DMS114 treated with DMSO at 0.1 percent for 48 hours (cell line): ENCODE measurements around the gene AFAP1.

Experiments
- DNase-seq: peaks from one replicate; lab custom pipeline; 2025; ENCODE audit not compliant: unreplicated experiment; lab: John Stamatoyannopoulos, UW

Gene AFAP1

DNA sequence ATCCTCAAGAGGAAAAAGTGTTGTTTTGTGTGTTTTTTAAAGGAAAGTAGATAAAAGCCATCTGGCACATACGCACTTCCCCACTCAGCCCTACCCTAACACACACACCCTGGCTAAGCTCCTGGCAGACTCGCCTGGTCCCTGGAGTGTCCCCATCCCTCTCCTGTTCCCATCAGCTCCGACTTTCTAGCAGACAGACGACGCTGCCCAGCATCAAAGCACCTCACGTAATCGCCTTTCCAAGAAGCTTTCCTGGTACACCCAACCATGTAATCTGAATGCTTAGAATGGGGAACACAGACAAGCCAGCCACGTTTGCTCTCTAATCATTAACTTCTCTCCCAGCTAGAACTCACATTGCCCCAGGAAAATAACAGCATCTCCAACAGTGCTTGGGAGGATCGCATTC lies 116.2 kb downstream of the AFAP1 start:
- DNase-seq, result no peak

DNA sequence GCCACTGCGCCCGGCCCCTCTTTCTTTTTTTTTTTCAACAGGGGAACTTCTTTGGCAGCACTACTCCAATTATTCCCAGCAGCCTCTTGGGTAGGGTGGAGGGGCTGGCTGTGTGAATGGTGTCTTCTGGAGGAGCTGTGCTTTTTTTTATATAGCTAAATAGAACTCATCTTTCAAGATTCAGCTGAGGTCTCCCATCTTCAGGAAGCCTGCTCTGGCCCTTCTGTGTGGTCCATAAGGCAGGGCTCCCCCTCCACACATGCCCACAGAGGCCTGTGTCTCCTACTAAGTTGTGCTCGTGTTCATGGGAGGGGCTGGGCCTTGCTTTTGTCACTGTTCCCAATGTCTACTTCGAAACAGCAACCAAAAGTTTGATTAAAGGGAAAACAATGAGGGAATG lies 116.8 kb downstream of the AFAP1 start:
- no peak for DNase-seq

DNA sequence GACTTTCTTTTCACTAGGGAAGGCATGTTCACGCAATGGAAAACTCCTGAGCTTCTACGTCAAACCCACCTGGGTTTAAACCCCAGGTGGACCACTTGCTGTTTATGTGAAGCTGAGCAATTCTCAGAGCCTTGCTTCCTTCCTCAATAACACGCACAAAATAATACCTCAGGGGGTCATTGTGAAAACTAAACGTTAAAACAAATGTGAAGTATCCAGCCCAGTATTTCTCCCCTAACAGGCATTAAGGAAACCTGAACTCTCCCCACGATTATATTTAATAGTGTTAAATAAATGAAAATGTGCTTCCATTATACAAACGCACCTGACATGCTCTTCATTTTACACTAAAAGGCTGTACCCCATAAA lies 117.5 kb downstream of the AFAP1 start:
- DNase-seq, result no peak

DNA sequence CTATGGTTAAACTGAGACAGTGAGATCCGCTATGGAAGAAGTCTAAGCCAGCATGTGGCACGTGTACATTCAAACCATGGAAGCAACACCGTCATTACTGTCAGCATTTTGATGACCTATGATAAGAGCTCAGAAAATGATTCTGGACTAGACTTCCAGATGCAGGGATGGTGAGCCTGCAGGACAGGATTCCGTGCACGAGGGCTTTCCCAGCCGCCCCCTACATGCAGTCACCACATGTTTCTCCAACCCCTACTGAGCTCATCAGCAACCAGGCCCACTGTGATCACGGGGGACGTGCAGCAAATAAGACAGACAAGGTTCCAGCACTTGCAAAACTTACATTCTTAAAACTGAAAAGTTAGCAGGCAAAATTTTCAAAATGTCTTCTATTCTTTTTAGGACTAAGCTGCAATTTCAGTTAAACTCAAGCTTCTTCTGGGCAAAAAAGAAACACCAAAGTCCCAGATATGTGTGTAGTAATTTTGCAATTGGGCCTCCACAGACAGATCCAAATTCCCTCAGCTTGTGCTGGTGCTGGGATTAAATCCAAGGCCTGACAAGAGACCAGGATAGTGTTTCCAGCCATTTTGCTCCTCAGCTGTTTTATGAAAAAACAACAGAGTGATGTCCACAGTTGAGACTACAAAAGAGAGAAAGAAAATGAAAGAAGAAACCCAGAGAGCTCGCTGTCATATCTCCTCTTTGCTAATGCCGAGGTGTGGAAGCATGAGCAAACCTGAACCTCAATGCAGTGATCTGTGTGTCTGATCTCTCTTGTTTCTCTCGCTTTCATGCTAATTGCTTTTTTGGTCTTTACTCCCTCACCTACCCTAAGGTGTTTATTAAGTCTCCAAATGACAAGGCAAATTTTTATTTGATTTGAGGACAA lies 118.2 kb downstream of the AFAP1 start:
- DNase-seq, result no peak

DNA sequence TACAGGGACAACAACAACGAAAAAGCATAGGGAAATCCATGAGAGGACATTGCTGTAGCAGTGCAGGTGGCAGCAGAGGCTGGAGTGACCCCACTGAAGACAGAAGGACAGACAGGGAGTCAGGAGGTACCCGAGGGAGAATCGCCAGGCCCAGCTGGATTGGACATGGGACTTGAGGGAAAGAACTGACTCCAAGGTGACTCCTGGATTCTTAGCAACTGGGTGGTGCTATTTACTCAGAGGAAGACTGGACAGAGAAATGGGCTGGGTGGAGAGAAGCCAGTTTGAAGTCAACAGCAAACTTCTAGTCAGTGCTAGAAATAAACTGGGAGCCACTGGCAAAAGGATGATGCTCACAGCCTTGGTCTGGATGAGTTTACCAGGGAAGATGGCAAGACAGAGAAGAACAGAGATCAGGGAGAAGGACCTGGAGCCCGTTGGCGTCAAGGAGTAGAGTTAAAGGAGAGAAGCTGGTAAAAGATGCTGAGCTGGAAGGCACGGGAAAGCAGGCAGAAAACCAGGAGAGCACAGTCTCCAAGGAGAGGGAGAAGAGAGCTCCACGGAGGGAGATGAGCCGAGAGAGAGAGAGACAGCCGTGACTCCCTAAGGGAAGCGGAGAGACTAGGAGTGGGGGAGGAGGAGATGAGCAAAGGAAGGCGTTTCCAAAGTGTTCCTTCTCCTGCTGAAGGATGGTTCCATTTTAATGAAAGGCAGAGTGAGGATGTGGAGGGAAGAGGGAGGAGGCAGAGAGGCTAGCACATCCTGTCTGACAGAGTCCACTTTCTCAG lies 119.4 kb downstream of the AFAP1 start:
- no peak for DNase-seq

DNA sequence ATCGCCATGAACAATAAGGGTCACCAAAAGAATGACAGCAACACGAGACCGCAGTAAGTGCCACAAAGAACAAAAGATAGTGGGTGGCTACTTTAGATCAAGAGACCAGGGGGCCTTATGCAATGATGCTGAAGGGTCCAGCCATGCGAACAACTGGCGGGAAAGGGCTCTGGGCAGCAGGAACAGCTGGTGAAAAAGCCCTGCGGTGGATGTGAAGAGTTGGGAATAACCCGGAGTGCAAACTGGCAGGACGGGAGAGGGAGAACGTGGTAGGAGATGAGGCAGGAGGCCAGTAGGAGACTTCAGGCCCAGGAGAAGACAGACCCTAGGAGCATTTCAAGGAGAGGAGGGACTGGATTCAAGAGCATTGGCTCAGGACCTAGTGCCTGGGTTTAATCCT lies 120.2 kb downstream of the AFAP1 start:
- no peak for DNase-seq

DNA sequence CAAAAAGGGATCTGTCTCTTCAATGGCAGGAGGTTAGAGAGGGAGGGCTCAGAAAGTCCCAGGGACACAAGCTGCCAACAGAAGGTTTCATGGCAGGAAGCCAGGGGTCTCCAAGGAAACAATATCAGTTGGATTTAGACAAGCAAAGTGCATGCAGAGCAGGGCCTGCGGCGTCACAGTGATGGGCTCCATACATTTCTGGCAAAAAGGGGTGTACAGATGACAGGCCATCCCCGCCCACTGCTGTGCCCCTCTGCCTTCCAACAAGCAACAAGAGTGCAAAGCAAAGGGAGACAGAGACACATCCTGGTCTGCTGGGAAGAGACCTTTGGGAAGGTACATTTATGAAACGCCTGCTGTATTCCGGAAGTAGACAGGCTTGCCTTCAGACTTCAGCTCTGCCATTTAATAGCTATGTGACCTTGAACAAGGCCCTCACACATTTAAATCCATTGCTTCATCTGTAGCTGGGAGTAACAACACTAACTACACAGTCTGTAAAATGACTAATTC lies 121.2 kb downstream of the AFAP1 start:
- DNase-seq, result no peak

DNA sequence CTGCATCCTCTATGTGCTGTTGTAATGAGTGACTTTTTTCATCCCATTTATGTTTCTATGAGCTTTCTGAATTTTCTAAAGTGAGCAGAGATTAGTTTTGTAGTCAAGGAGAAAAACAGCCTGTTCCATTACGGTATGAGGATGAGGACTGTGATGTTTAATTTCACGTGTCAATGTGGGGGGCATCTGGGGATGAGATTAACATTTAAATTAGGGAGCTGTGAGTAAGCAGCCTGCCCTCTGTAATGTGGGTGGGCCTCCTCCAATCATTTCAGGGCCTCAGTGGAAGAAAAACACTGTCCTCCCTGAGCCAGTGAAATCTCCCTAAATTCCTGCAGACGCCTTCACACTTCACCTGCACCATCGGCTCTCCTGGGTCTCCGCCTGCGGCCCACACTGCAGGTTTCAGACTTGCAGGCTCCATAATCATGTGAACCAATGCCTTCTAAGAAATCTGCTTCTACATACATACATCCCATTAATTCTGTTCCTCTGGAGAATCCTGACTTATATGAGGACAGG lies 121.7 kb downstream of the AFAP1 start:
- DNase-seq, result no peak

DNA sequence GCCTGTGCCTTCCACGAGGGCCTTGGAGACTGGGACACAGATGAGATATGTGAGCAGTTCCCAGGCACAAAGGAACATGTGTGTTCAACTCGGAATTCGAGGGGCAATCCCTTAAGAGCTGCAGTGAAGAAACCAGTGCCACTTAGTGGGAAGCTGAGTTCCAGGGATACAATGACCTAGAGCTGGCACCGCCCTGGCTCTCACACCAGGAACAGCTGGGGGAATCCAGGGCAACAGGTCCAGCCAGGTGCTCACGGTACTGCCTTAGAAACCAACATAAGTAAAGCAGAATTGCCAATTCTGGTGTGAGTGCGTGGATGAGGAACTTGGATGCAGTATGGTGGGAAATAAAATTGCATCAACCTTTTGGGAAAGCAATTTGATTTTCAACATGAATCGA lies 122.9 kb downstream of the AFAP1 start:
- no peak for DNase-seq

DNA sequence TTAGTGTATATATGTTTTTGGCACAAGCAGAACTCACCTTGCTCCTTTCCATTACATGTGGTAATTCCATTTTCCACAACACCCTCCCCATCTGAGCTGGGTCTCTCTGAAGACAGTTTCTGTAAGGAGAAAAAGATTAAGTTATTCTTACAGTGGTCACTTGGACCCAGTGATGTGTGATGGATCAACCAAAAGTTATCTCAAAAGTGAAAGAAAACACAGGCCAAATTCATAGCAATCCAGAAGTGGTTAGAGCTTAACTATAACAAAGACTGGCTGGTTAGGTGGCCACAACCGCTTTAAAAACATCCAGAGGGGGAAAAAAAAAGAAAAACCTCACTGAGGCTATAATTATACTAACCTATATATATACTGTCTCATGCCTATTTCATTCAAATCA lies 123.7 kb downstream of the AFAP1 start:
- no peak for DNase-seq

DNA sequence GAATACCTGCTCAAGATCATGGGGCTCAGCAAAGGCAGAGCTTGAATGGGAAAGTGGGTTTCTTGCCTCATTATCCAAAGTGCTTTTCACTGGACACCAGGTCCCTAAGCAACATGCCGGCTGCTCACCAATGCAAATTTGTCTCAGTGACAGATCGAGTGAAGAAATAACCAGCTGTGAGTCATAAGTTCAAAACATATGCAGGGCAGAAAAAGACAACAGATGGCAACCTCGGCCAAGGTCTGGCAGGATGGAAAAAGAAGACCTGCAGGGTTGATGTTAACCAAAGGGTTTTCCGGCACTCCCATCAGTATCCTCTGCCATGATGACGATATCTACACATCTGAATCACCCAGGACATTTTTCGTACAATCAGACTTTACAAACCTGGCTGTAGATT lies 124.1 kb downstream of the AFAP1 start:
- no peak for DNase-seq

DNA sequence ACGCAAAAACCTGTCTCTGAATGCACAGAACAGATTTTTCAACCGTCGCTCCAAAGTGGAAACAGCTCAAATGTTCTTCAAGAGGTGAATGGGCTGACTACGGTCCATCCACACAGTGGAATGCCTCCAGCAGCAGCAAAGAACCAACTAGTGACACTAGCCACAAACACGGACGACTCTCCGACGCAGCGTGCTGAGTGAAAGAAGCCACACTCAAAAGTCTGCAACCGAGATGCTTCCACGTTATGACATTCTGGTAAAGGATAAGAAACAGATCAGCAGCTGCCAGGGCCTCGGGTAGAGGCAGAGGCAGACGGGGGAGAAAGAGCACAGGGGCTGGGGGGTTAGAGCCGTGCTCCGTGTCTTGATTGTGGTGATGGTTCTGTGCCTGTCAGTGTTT lies 125.2 kb downstream of the AFAP1 start:
- DNase-seq, result no peak

DNA sequence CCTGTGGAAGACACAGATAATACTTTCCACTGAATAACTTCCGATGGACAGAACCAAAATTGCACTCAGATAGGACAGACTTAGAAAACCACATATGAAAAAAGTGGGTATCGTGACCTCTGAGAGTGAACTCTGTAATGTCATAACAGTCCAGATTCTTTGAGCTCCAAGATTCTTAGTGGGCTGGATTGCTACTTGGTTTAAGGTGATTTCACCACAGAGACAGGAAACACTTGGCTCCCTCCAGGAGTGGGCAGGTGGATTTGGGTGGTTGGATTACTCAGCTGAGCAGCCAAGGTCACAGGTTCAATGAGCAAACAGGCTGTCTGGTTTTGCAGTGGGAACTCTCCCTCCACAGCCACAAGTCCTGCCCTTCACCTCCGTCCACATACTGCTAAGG lies 126.0 kb downstream of the AFAP1 start:
- no peak for DNase-seq

DNA sequence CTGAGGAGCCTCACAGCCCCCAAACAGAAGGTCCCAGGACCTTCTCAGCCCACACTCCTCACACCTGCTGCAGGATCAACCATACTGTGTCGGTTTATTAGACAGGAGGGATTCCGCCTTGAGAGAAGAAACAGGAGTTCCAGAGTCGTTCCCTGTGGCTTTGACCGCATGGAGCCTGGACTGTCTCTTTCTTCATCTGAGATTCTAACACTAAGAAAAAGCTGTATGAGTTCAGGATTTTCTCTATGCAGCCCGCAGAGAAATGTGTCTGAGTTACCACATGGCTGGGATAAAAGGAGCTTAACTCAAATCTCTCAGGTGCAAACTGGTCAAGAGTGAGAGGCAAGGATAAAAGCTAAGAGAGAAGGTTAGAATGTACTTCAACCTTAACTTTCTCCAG lies 126.7 kb downstream of the AFAP1 start:
- no peak for DNase-seq

DNA sequence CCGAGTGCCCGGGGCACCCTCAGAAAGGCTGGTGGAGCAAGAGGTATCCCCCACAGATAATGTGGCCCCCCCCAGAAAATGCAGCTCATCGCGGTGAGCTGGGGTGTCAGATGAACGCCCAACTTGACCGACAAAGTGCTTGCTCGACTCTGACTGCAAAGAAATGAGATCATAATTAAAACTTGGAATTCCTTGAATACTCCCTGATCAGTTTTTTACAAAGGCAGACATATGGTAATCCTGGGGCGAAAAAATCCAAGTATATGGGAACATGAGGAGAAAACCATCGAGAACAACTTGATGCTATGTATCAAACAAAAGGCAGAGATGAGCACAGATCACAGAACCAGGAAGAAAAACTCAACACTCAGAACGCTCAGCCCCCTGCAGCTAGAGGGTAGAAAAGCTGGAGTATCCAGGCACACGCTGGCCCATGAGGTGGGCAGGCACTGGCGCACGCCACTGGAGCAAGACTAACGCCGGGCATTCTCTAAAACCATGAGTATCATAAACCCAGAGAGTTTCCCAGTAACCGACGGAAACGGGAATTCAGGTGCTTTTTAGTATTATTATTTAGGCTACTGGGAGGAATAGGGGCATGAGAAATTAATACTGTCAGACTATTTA lies 127.3 kb downstream of the AFAP1 start:
- no peak for DNase-seq

DNA sequence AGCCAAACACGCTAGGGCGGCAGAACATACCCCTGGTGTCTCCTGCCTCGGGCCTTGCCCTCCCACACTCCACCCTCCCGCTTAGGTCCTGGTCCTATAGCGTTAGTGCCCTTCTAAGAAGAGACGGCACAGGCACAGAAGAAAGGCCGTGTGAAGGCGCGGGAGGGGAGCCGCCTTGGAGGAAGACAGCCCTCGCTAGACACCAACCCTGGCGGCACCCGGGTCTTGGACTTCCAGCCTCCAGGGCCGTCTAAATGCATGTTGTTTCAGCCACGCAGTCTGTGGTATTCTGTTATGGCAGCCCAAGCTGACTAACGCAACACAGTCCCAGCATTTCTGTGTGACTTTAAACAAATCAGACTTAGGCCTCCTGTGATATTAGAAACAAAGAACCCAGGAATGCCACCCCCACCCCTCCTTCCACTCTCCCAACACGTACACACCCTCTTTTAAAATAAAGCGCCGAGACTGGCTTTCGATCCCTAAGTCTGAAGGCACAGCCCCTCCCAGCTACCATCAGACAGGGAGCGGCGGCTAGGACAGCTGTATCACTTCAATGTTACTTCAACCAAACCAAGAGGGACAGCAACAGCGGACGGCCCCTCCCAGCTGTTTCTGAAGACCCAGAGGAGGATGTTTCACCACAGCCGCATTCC lies 128.0 kb downstream of the AFAP1 start:
- no peak for DNase-seq

DNA sequence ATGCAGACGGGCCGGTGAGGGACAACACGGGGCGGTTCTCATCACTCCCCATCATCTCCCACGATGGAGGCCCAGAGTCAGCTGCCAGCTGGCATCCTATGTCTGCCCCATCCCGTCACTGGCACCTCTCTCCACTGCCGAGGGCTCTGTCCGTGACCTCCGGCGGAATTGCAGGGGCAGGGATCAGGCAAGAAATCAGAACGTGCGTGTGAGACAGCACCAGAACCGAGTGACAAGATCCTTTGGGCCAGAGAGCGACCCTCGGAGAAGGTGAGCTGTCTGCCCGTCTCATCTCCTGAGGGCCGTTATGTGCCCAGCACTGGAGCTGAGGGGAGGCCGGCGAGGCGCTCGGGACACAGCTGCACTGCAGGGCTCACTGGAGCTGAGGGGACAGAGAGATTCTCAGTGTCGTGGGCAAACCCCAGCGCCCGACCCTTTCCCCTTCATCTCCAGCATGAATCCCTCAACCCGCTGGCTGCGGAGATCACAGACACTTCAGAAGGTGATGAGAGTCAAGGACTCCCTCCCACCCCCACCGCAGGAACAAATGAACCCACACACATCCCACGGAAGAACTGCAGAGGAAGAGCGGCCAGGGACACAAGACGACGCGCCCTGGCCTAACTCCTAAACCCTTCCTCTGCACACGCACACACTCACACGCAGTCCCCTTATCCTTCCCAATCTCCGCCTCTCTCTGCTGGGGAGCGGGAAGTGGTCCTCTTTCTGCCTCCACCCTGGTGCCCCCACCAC lies 128.7 kb downstream of the AFAP1 start:
- no peak for DNase-seq

DNA sequence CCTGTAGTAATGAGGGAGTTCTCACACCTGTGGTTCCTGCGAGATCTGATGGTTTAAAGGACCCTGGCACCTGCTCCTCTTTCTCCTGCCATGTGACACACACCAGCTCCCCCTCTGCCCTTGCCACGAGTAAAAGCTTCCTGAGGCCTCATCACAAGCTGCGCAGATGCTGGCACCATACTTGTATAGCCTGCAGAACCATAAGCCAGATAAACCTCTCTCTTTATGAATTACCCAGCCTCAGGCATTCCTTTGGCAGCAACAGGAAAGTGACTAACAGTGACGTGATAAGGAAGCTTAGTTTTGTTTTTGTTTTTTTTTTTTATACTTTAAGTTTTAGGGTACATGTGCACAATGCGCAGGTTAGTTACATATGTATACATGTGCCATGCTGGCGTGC lies 130.9 kb downstream of the AFAP1 start:
- no peak for DNase-seq

DNA sequence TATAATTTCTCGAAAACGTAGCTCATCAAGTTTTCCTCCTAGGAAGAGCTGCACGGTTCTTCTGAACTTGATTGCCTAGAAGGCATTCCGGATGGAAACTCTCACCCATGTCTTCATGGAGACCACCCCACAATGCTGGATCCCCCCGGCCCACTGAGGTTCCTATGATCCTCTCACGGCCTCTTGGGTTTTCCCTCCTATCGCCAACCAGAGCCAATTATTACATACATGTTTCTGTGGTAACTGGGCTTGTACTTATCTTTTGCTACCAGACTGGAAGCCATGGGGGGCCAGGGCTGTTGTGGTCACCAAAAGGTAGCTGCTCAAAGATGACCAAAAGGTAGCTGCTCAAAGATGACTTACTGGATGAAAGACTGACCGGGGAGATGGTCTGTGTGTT lies 131.5 kb downstream of the AFAP1 start:
- DNase-seq, result no peak

DNA sequence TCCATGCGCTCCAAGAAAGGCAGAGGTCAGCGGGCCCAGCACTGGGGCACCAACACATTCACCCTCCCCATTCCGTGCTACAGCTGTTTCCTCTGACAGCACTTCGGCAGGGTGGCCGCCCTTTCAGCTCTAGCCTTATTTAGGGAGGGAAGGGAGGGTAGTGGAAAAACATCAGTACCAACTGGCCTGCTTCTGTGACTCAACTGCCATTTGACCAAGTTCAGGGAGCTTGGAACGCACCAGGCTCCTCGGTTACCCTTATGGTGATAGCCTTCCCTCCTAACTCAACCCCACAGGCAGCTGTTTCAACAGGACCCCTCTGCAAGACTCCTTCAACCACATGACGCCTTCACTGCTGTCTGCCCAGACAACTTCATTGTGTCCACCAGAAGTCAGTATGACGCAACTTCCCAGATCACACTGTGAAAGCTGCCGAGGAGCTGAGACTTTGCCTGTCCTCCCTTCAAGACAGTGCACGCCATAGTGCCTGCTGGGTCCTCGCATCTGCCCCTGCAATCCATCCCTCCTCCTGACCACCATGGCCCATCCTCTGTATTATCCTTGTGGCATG lies 132.2 kb downstream of the AFAP1 start:
- no peak for DNase-seq
